H1 (cell line): ENCODE results near the gene GFRA4. TPM values are rescaled to one million over a fixed set of nuclear protein-coding genes. Genes with fewer than 3 reads are reported as not detected.

ENCODE experiments used
- CTCF ChIA-PET: fragments of 300-600 bp; sonication (Branson Sonifier 250); formaldehyde crosslinking; loops from one replicate; lab custom pipeline; 2021; ENCODE audit not compliant: partially characterized antibody; lab: Charles Lee
- POLR2A ChIA-PET: fragments of 300-600 bp; sonication (Branson Sonifier 250); formaldehyde crosslinking; loops from one replicate; lab custom pipeline; 2021; ENCODE audit warnings: inconsistent platforms; ENCODE audit not compliant: partially characterized antibody; lab: Charles Lee
- DNase-seq, 2 experiments: peaks; one replicate each; pipeline versions ENCODE4 v3.0.0 to v3.0.0-alpha.2; 2010 to 2022; ENCODE audit warnings: low spot score in 2 of 2, low read depth in 1 of 2, mixed read lengths in 1 of 2
- FAIRE-seq: peaks from 2 replicates; lab custom pipeline; 2011; peaks lifted over from hg19 to GRCh38; lab: Jason Lieb, UNC
- H2AFZ ChIP-seq: 2 replicates; pipeline ENCODE4 v1.8.1; 2012; ENCODE audit warnings: low read length, inconsistent platforms
- H2AK5ac ChIP-seq: 2 replicates; pipeline ENCODE4 v1.6.1; 2013; ENCODE audit warnings: low read depth, low read length
- H2BK120ac ChIP-seq: replicated peaks from 2 replicates; pipeline ENCODE3; 2013; ENCODE audit warnings: low read depth, low read length, inconsistent platforms
- H2BK12ac ChIP-seq: 2 replicates; pipeline ENCODE4 v1.6.1; 2013; ENCODE audit warnings: low read depth, low read length
- H2BK15ac ChIP-seq: 2 replicates; pipeline ENCODE4 v1.6.1; 2013; ENCODE audit warnings: low read length
- H2BK20ac ChIP-seq: 2 replicates; pipeline ENCODE4 v1.6.1; 2013; ENCODE audit warnings: low read length
- H2BK5ac ChIP-seq: 2 replicates; pipeline ENCODE4 v1.6.1; 2013; ENCODE audit warnings: low read depth, low read length
- H3K14ac ChIP-seq: 2 replicates; pipeline ENCODE4 v1.6.1; 2013; ENCODE audit warnings: inconsistent platforms; ENCODE audit not compliant: insufficient read length
- H3K18ac ChIP-seq: 2 replicates; pipeline ENCODE4 v1.6.1; 2013; ENCODE audit warnings: low read length; ENCODE audit errors: extremely low read depth
- H3K23ac ChIP-seq: 2 replicates; pipeline ENCODE4 v1.6.1; 2013; ENCODE audit warnings: inconsistent platforms; ENCODE audit not compliant: insufficient read length
- H3K23me2 ChIP-seq: 2 replicates; pipeline ENCODE4 v1.6.1; 2013; ENCODE audit warnings: low read depth, low read length
- H3K27ac ChIP-seq: 2 replicates; pipeline ENCODE4 v1.6.1; 2011; ENCODE audit warnings: low read depth, low read length, inconsistent platforms
- H3K27me3 ChIP-seq, 4 experiments: replicated peaks in 1 of 4; 1 replicate in 1 of 4; 2 replicates in 3 of 4; pipeline versions ENCODE4 v1.6.1 to v1.8.1; 2011 to 2013; ENCODE audit warnings: low read length in 3 of 4, mild to moderate bottlenecking in 3 of 4, inconsistent platforms in 2 of 4, mixed read lengths in 2 of 4, moderate library complexity in 1 of 4; ENCODE audit not compliant: control insufficient read depth in 3 of 4, insufficient read depth in 3 of 4; ENCODE audit errors: extremely low read depth in 1 of 4
- H3K36me3 ChIP-seq, 4 experiments: 2 replicates each; pipeline versions ENCODE4 v1.6.1 to v1.8.1; 2011 to 2013; ENCODE audit warnings: mild to moderate bottlenecking in 4 of 4, low read length in 3 of 4, moderate library complexity in 2 of 4, control low read depth in 1 of 4, inconsistent platforms in 1 of 4; ENCODE audit not compliant: insufficient read depth in 4 of 4, control insufficient read depth in 2 of 4
- H3K4ac ChIP-seq: replicated peaks from 2 replicates; pipeline ENCODE3; 2013; ENCODE audit warnings: low read length, low read depth, mixed read lengths, inconsistent platforms; ENCODE audit not compliant: insufficient read length
- H3K4me1 ChIP-seq, 4 experiments: replicated peaks in 1 of 4; 1 replicate in 1 of 4; 2 replicates in 3 of 4; pipeline versions ENCODE4 v1.6.1 to v1.8.1; 2011 to 2013; ENCODE audit warnings: low read length in 3 of 4, inconsistent platforms in 2 of 4, mixed read lengths in 1 of 4; ENCODE audit not compliant: insufficient read depth in 4 of 4, control insufficient read depth in 3 of 4
- H3K4me2 ChIP-seq, 2 experiments: 2 replicates each; pipeline versions ENCODE4 v1.6.1 to v1.8.1; 2011 to 2013; ENCODE audit warnings: low read depth in 2 of 2, low read length in 2 of 2, control low read depth in 1 of 2, inconsistent platforms in 1 of 2, mild to moderate bottlenecking in 1 of 2; ENCODE audit not compliant: insufficient read depth in 1 of 2
- H3K4me3 ChIP-seq, 4 experiments: fragments of 200-600, 300-600 bp in 1 of 4; sonication (generic), shearing (Covaris generic), sonication (Bioruptor Twin) in 1 of 4; 2 replicates each; pipeline versions ENCODE4 v1.5.1 to v1.8.1; 2011 to 2016; ENCODE audit warnings: low read length in 4 of 4, low read depth in 3 of 4, control low read depth in 2 of 4, inconsistent platforms in 2 of 4, mild to moderate bottlenecking in 2 of 4, mixed read lengths in 1 of 4, moderate library complexity in 1 of 4; ENCODE audit not compliant: insufficient read depth in 2 of 4; ENCODE audit errors: extremely low read depth in 1 of 4
- H3K56ac ChIP-seq: replicated peaks from 2 replicates; pipeline ENCODE3; 2013; ENCODE audit warnings: low read depth, mild to moderate bottlenecking, mixed read lengths, low read length, inconsistent platforms; ENCODE audit not compliant: insufficient read length
- H3K79me1 ChIP-seq: 2 replicates; pipeline ENCODE4 v1.6.1; 2013; ENCODE audit warnings: low read depth, low read length, control low read depth
- H3K79me2 ChIP-seq, 2 experiments: 2 replicates each; pipeline versions ENCODE4 v1.6.1 to v1.8.1; 2012 to 2013; ENCODE audit warnings: low read length in 2 of 2, mild to moderate bottlenecking in 2 of 2, inconsistent platforms in 1 of 2; ENCODE audit not compliant: insufficient read depth in 2 of 2, control insufficient read depth in 1 of 2
- H3K9ac ChIP-seq, 4 experiments: replicated peaks in 1 of 4; 1 replicate in 1 of 4; 2 replicates in 3 of 4; pipeline versions ENCODE4 v1.6.1 to v1.8.1; 2011 to 2013; ENCODE audit warnings: low read depth in 3 of 4, low read length in 3 of 4, control low read depth in 2 of 4, mild to moderate bottlenecking in 2 of 4, moderate library complexity in 2 of 4, inconsistent platforms in 1 of 4; ENCODE audit errors: extremely low read depth in 1 of 4
- H3K9me3 ChIP-seq, 2 experiments: 2 replicates each; pipeline versions ENCODE4 v1.6.1 to v1.8.1; 2012 to 2013; ENCODE audit warnings: mild to moderate bottlenecking in 2 of 2, moderate library complexity in 2 of 2, control low read depth in 1 of 2, inconsistent platforms in 1 of 2, low read depth in 1 of 2, low read length in 1 of 2, mixed read lengths in 1 of 2; ENCODE audit not compliant: insufficient read depth in 2 of 2
- H4K20me1 ChIP-seq, 2 experiments: replicated peaks in 1 of 2; 2 replicates each; pipeline versions ENCODE3 to v1.8.1; 2011 to 2013; ENCODE audit warnings: inconsistent platforms in 2 of 2, low read length in 2 of 2, mild to moderate bottlenecking in 1 of 2; ENCODE audit not compliant: insufficient read depth in 2 of 2, control insufficient read depth in 1 of 2
- H4K5ac ChIP-seq: 2 replicates; pipeline ENCODE4 v1.6.1; 2013; ENCODE audit warnings: low read length, low read depth, mixed read lengths, inconsistent platforms; ENCODE audit not compliant: insufficient read length
- H4K8ac ChIP-seq: 2 replicates; pipeline ENCODE4 v1.8.0; 2013; ENCODE audit warnings: mild to moderate bottlenecking, moderate library complexity, low read length, inconsistent platforms; ENCODE audit not compliant: insufficient read depth; ENCODE audit errors: extremely low read depth
- H4K91ac ChIP-seq: replicated peaks from 2 replicates; pipeline ENCODE3; 2013; ENCODE audit warnings: low read length, mixed read lengths, inconsistent platforms; ENCODE audit not compliant: insufficient read length
- BACH1 ChIP-seq: IDR thresholded peaks from 2 replicates; pipeline ENCODE4 v1.6.1; 2012; ENCODE audit warnings: low read length, improper control_type of control experiment
- CBX5 ChIP-seq: fragments of 300-800, 300-1000 bp; sonication (generic); IDR thresholded peaks from 2 replicates; pipeline ENCODE4 v1.7.1; 2016; ENCODE audit warnings: antibody characterized with exemption, low read length, low read depth
- CEBPB ChIP-seq: IDR thresholded peaks from 2 replicates; pipeline ENCODE4 v1.6.1; 2012; ENCODE audit warnings: low read depth, low read length
- E2F6 ChIP-seq: IDR thresholded peaks from 2 replicates; pipeline ENCODE4 v1.6.1; 2012; ENCODE audit warnings: inconsistent platforms
- JUN ChIP-seq: IDR thresholded peaks from 2 replicates; pipeline ENCODE4 v1.6.1; 2011; ENCODE audit warnings: low read depth, mild to moderate bottlenecking, improper control_type of control experiment, low read length
- SIN3A ChIP-seq, 2 experiments: IDR thresholded peaks in 1 of 2; conservative IDR thresholded peaks in 1 of 2; 2 replicates each; pipeline ENCODE4 v1.6.1; 2011 to 2012; ENCODE audit warnings: low read length in 2 of 2, improper control_type of control experiment in 1 of 2, low read depth in 1 of 2, mild to moderate bottlenecking in 1 of 2
- SIRT6 ChIP-seq: IDR thresholded peaks from one replicate; pipeline ENCODE4 v1.7.1; 2012; ENCODE audit warnings: low read length, inconsistent platforms
- SP2 ChIP-seq: IDR thresholded peaks from 2 replicates; pipeline ENCODE4 v1.6.1; 2012; ENCODE audit warnings: mild to moderate bottlenecking, low read length, inconsistent platforms
- TAF1 ChIP-seq: IDR thresholded peaks from 2 replicates; pipeline ENCODE4 v1.6.1; 2011; ENCODE audit warnings: mild to moderate bottlenecking, low read depth, low read length
- TCF12 ChIP-seq: IDR thresholded peaks from 2 replicates; pipeline ENCODE4 v1.6.1; 2011; ENCODE audit warnings: low read depth, mild to moderate bottlenecking, low read length
- YY1 ChIP-seq: IDR thresholded peaks from 2 replicates; pipeline ENCODE4 v1.6.1; 2011; ENCODE audit warnings: low read depth, mild to moderate bottlenecking, low read length
- WGBS, 2 experiments: shearing (Covaris generic) in 1 of 2; methylation state at CpG; one replicate each; pipeline versions ENCODE4 v1.1.6 to v1.1.7; 2013 to 2015; ENCODE audit warnings: low lambda C conversion rate in 2 of 2, mixed read lengths in 2 of 2, inconsistent platforms in 1 of 2, low coverage in 1 of 2, missing lambda C conversion rate in 1 of 2; ENCODE audit not compliant: insufficient replicate concordance in 2 of 2, insufficient coverage in 1 of 2, insufficient read length in 1 of 2; ENCODE audit errors: extremely low coverage in 1 of 2, missing lambda C conversion rate in 1 of 2; 5-methylcytosine and 5-hydroxymethylcytosine counted together
- polyA plus RNA-seq, 7 experiments: library from polyadenylated mRNA; depleted of rRNA in 3 of 7; stranded (reverse) in 5 of 7; unstranded in 2 of 7; fragments of >200 nt in 5 of 7; fragments of 200-250 nt in 2 of 7; gene quantifications; 1 replicate in 5 of 7; 2 replicates in 1 of 7; 4 replicates in 1 of 7; pipeline versions ENCODE4 v1.2.1 to v1.2.3, GENCODE V29; 2011 to 2013; ENCODE audit warnings: missing spikeins in 2 of 7, mixed read lengths in 2 of 7
- total RNA-seq: library from RNA; stranded (reverse); fragmentation: NEBNext Ultra II Directional; extraction: Animal tissue kit (Norgen Biotek cat#: 25700); gene quantifications from 2 replicates; pipeline ENCODE4 v1.2.1, GENCODE V29; 2021
- TF ChIP-seq, protein P1 (sequence below): IDR thresholded peaks from 2 replicates; pipeline ENCODE4 v1.6.1; 2011; ENCODE audit warnings: low read length, improper control_type of control experiment

The GFRA4 gene
- total and polyA plus RNA-seq, 2 of the 8 experiments (the other 6 are each of a cell fraction or from before 2014, with no cell fraction given): 0.05 TPM; not detected in 1

DNA sequence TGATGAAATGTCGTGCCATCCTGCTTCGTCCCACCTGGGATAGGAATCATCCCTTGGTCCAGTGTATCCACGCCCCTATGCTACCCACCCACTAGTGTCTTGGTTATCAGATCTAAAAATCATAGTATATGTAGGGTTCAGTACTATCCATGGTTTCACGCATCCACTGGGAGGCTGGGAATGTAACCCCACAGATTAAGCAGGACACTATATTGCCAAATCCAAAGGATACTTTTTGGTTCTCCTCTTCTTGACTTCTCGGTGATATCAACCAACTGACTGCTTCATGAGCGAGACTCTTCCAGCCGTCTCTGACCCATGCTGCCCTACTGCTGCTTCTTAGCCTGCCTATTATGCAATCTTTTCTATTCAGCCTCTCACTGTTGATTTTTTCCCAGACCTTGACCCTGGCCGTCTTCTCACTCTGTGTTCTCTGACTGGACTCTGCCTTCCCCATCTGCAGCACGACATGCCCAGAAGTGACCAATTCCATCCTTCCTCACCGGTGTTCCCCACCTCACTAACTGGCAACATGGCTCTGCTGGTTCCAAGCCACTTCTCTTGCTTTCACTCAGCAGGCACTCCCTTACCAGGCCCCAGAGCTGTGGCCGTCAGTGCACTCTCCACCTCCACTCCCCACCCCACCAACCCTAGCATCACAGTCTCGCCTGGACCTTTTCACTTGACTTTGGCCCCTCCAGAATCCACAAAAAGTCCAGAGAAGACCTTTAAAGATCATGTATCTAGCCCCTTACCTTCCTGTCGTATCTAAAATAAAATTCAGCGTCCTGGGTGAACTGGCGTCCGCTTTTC, 34.5 kb downstream of the GFRA4 start:
- no peak for DNase-seq
- no peak overlapping the region for H3K56ac ChIP-seq
- no peaks in the 10 kb centered on the region for H3K27me3 ChIP-seq
- CTCF ChIA-PET: interaction anchor here (1.2 to 1.8 kb wide), 4 partner anchors 8 to 65 kb away, joined by 3 to 10 read pairs (median 6); no protein-coding TSS in a partner anchor
- no peaks in the 10 kb centered on the region for H4K20me1 ChIP-seq
- no peak overlapping the region for H3K4me3 ChIP-seq
- no peaks in the 10 kb centered on the region for H3K79me1 ChIP-seq
- FAIRE-seq: no peak
- no peak overlapping the region for H2AFZ ChIP-seq
- no peak overlapping the region for H3K4me2 ChIP-seq
- H3K27ac ChIP-seq: no peak overlapping the region
- no peak overlapping the region for H3K18ac ChIP-seq
- H2BK120ac ChIP-seq: no peak overlapping the region
- H3K4me1 ChIP-seq: peaks cover 0 to 6% (median 0%) of the 10 kb centered on the region in 4 experiments; a peak in 2 of 7 replicates
- POLR2A ChIA-PET: no interaction called here
- no peak overlapping the region for H2BK15ac ChIP-seq
- no peak overlapping the region for H4K91ac ChIP-seq
- no peak overlapping the region for H3K4ac ChIP-seq
- H3K36me3 ChIP-seq: no peaks in the 10 kb centered on the region
- H3K14ac ChIP-seq: no peak overlapping the region
- H2AK5ac ChIP-seq: no peak overlapping the region
- H3K79me2 ChIP-seq: no peaks in the 10 kb centered on the region
- H2BK20ac ChIP-seq: no peak overlapping the region
- H3K9me3 ChIP-seq: no peaks in the 10 kb centered on the region
- no peak overlapping the region for H3K23ac ChIP-seq
- H4K5ac ChIP-seq: no peak overlapping the region
- H4K8ac ChIP-seq: no peak overlapping the region
- H3K23me2 ChIP-seq: no peaks in the 10 kb centered on the region
- 88% methylated on average over 16 of the region's 16 CpGs; no CpG with 5 or more reads in 1 of the 2 experiments for WGBS, 2 experiments
- no peak overlapping the region for H2BK12ac ChIP-seq
- H3K9ac ChIP-seq: no peak overlapping the region
- H2BK5ac ChIP-seq: no peak overlapping the region
- no peak for TF ChIP-seq SP2
- no peak for TF ChIP-seq BACH1
- TF ChIP-seq CEBPB: no peak
- no peak for TF ChIP-seq SIN3A (conservative IDR thresholded peaks at IDR 0.05 in 1 of 2, IDR thresholded peaks at IDR 0.05 in 1 of 2; ENCODE audit: low read depth in 1 of 2, low read length in 2 of 2)
- no peak for TF ChIP-seq JUN
- TF ChIP-seq TCF12: no peak
- TF ChIP-seq TAF1: no peak
- no peak for TF ChIP-seq SIRT6
- TF ChIP-seq CBX5: no peak
- no peak for TF ChIP-seq YY1
- TF ChIP-seq E2F6: no peak
- TF ChIP-seq, protein P1, sequence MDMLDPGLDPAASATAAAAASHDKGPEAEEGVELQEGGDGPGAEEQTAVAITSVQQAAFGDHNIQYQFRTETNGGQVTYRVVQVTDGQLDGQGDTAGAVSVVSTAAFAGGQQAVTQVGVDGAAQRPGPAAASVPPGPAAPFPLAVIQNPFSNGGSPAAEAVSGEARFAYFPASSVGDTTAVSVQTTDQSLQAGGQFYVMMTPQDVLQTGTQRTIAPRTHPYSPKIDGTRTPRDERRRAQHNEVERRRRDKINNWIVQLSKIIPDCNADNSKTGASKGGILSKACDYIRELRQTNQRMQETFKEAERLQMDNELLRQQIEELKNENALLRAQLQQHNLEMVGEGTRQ: no peak
